Transverse colon (tissue), 4 donors: ENCODE measurements around the gene NKAP.
"Not testable (repeated sequence)": the region's sequence is repeated elsewhere in the genome, so short reads cannot be mapped to it uniquely, and the experiment has no call there.

Source experiments
- CTCF ChIP-seq, 5 experiments: fragments of 200-600 bp in 3 of 5; fragments of 450-650 bp in 2 of 5; sonication (generic) in 3 of 5; IDR thresholded peaks; 1 replicate in 2 of 5; 2 replicates in 3 of 5; pipeline ENCODE4 v1.5.1; 2016 to 2017; ENCODE audit warnings: antibody characterized with exemption in 5 of 5, inconsistent platforms in 3 of 5, mild to moderate bottlenecking in 2 of 5, moderate library complexity in 1 of 5
- POLR2A ChIP-seq: fragments of 450-650 bp; IDR thresholded peaks from one replicate; pipeline ENCODE4 v1.6.1; 2016; ENCODE audit warnings: antibody characterized with exemption, mild to moderate bottlenecking, moderate library complexity
- POLR2AphosphoS5 ChIP-seq, 3 donors: sonication (generic); formaldehyde crosslinking; IDR thresholded peaks; one replicate each; pipeline ENCODE4 v1.6.1; 2016; ENCODE audit warnings: antibody characterized with exemption in 3 of 3

- TF ChIP-seq CTCF (IDR thresholded peaks at IDR 0.05); POLR2A; POLR2AphosphoS5 (IDR thresholded peaks at IDR 0.05): not testable (repeated sequence)
Observed at GRCh38 chrX:119890626-119891025, 52.9 kb downstream of the NKAP start.
